Smooth muscle cell (in vitro differentiated cells): ENCODE measurements around the gene CHST13. TPM values are rescaled to one million over a fixed set of nuclear protein-coding genes. Genes with fewer than 3 reads are reported as not detected.

Source experiments
- DNase-seq: peaks from one replicate; lab custom pipeline; 2025; ENCODE audit not compliant: unreplicated experiment; lab: John Stamatoyannopoulos, UW
- H2AFZ ChIP-seq: fragments of 200-600 bp; sonication (generic); 2 replicates; pipeline ENCODE4 v1.6.0; 2016; ENCODE audit warnings: antibody characterized with exemption, low read depth, mild to moderate bottlenecking
- H3F3A ChIP-seq: fragments of 200-600 bp; sonication (generic); 2 replicates; pipeline ENCODE4 v1.6.0; 2017; ENCODE audit warnings: antibody characterized with exemption, low read depth
- H3K27ac ChIP-seq: fragments of 200-600 bp; sonication (generic); 2 replicates; pipeline ENCODE4 v1.5.1; 2016; ENCODE audit warnings: low read depth, mild to moderate bottlenecking
- H3K27me3 ChIP-seq: fragments of 200-600 bp; sonication (generic); 2 replicates; pipeline ENCODE4 v1.6.1; 2016; ENCODE audit warnings: low read depth, mild to moderate bottlenecking
- H3K36me3 ChIP-seq: fragments of 200-600 bp; sonication (generic); 2 replicates; pipeline ENCODE4 v1.5.1; 2016; ENCODE audit warnings: low read depth
- H3K4me1 ChIP-seq: fragments of 200-600 bp; sonication (generic); 2 replicates; pipeline ENCODE4 v1.5.1; 2016; ENCODE audit warnings: low read depth
- H3K4me2 ChIP-seq: fragments of 200-600 bp; sonication (generic); 2 replicates; pipeline ENCODE4 v1.6.0; 2016; ENCODE audit warnings: mild to moderate bottlenecking
- H3K4me3 ChIP-seq: fragments of 200-600 bp; sonication (generic); 2 replicates; pipeline ENCODE4 v1.5.1; 2016; ENCODE audit warnings: mild to moderate bottlenecking
- H3K79me2 ChIP-seq: fragments of 200-600 bp; sonication (generic); 2 replicates; pipeline ENCODE4 v1.6.0; 2016; ENCODE audit warnings: low read depth, mild to moderate bottlenecking
- H3K9ac ChIP-seq: fragments of 200-600 bp; sonication (generic); 2 replicates; pipeline ENCODE4 v1.6.0; 2016; ENCODE audit warnings: low read depth
- H3K9me3 ChIP-seq: fragments of 200-600 bp; sonication (generic); replicated peaks from 2 replicates; pipeline ENCODE4 v1.5.1; 2016; ENCODE audit warnings: low read depth
- H4K20me1 ChIP-seq: fragments of 200-600 bp; sonication (generic); 2 replicates; pipeline ENCODE4 v1.6.0; 2016; ENCODE audit warnings: low read depth
- WGBS: methylation state at CpG from one replicate; pipeline ENCODE4 v1.1.7; 2016; ENCODE audit warnings: low lambda C conversion rate; 5-methylcytosine and 5-hydroxymethylcytosine counted together
- polyA plus RNA-seq: library from polyadenylated mRNA; unstranded; fragments of >200 nt; fragmentation: Nextera tagmentation; extraction: Ambion mirVana; gene quantifications from 2 replicates; pipeline ENCODE4 v1.2.1, GENCODE V29; 2016
- total RNA-seq: library from RNA; depleted of rRNA; stranded (reverse); fragments of >200 nt; gene quantifications from 2 replicates; pipeline ENCODE4 v1.2.3, GENCODE V29; 2014
- TF ChIP-seq, protein P1 (sequence below): fragments of 200-600 bp; sonication (generic); IDR thresholded peaks from 2 replicates; pipeline ENCODE4 v1.5.1; 2017; ENCODE audit warnings: borderline replicate concordance, mild to moderate bottlenecking, antibody characterized with exemption; ENCODE audit not compliant: insufficient read depth, poor library complexity, severe bottlenecking

The CHST13 gene
- total and polyA plus RNA-seq, 2 experiments from 2014 or later = not detected

DNA sequence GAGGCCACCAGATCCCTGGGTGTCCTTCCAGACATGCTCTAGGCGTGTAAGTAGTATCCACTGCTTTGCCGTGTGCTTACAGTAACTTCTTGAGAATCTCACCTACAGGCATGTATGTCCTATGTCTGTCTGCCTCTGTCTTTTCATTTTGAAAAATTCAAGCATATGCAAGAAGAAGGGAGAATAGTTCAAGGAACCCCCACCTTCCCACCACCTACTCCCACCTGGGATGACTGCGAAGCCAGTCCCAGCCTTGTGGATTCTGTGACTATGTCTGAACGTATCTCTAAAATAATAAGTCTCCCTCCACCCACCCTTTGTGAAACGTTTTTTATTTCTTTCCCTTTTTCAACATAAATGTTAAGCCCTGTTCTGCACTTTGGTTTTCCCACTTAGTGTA, 15.0 kb downstream of the CHST13 start:
- no peak for DNase-seq
- 75% methylated on average over 5 of the region's 5 CpGs for WGBS
- H3K4me3 ChIP-seq = no peak overlapping the region
- no peaks in the 10 kb centered on the region for H3K9me3 ChIP-seq
- H3K27me3 ChIP-seq = peaks cover 21% of the 10 kb centered on the region
- no peak overlapping the region for H3K27ac ChIP-seq
- TF ChIP-seq, protein P1, sequence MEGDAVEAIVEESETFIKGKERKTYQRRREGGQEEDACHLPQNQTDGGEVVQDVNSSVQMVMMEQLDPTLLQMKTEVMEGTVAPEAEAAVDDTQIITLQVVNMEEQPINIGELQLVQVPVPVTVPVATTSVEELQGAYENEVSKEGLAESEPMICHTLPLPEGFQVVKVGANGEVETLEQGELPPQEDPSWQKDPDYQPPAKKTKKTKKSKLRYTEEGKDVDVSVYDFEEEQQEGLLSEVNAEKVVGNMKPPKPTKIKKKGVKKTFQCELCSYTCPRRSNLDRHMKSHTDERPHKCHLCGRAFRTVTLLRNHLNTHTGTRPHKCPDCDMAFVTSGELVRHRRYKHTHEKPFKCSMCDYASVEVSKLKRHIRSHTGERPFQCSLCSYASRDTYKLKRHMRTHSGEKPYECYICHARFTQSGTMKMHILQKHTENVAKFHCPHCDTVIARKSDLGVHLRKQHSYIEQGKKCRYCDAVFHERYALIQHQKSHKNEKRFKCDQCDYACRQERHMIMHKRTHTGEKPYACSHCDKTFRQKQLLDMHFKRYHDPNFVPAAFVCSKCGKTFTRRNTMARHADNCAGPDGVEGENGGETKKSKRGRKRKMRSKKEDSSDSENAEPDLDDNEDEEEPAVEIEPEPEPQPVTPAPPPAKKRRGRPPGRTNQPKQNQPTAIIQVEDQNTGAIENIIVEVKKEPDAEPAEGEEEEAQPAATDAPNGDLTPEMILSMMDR = no peak
- H3K4me2 ChIP-seq = no peak overlapping the region
- H3F3A ChIP-seq = no peaks in the 10 kb centered on the region
- H2AFZ ChIP-seq = no peak overlapping the region
- no peaks in the 10 kb centered on the region for H3K4me1 ChIP-seq
- H3K36me3 ChIP-seq = no peaks in the 10 kb centered on the region
- no peaks in the 10 kb centered on the region for H4K20me1 ChIP-seq
- H3K9ac ChIP-seq = no peak overlapping the region
- no peaks in the 10 kb centered on the region for H3K79me2 ChIP-seq

DNA sequence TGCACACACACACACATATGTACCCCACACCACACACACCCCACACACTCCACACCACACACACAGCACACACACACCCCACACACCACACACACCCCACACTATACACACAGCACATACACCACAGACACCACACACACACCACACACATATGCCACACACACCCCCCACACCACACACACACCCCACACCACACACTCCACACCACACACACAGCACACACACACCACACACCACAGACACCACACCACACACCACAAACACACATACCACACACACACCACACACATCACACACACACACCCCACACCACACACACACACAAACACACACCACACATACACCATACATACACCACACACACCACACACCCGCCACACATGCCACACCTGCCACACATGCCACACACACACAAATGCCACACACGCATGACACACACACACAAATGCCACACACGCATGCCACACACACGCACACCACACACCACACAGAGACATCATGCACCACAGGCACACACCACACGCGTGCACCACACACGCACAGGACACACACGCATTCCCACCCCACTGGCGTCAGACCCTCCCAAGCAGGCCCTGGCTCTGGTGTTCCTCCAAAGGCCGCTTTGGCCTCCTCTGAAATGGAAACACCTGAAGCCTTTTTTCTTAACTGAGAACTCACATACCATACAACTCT, 15.7 kb downstream of the CHST13 start:
- Histone ChIP-seq H3K4me1 (no peaks in the 10 kb centered on the region), H3F3A (no peaks in the 10 kb centered on the region), H2AFZ (no peak overlapping the region), H3K27me3 (peaks cover 15% of the 10 kb centered on the region), H3K27ac (peak overlapping the region; percentile 32), H4K20me1 (no peaks in the 10 kb centered on the region), H3K36me3 (no peaks in the 10 kb centered on the region), H3K79me2 (no peaks in the 10 kb centered on the region), H3K4me3 (no peak overlapping the region), H3K4me2 (no peak overlapping the region), H3K9me3 (no peaks in the 10 kb centered on the region), H3K9ac (no peak overlapping the region)
- TF ChIP-seq, protein P1 = no peak
- WGBS = 98% methylated on average over 10 of the region's 10 CpGs
- DNase-seq = no peak

DNA sequence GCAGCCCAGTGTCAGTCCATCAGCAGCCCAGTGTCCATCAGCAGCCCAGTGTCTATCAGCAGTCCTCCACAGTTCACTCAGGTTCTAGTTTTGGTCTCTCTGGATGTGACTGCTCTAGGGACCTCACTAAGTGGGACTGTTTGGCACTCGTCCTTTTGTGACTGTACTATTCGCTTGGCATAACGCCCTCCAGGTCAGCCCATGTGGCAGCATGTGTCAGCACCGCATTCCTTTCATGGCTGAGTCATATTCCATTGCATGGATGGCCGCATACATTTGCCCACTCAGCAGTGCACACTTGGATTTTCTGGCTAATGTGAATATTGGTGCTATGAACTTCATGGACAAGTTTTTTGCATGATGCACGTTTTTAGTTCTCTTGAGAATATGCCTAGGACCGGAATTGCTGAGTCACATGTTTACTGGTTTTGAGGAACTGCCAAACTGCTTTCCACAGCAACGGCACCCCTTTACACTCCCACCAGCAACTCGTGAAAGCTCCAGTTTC, 16.4 kb downstream of the CHST13 start:
- peak overlapping the region; percentile 48 for H3K4me2 ChIP-seq
- 21% methylated on average over 9 of the region's 9 CpGs for WGBS
- no peak overlapping the region for H3K9ac ChIP-seq

More for the DNA sequence above, 16.4 kb downstream of the CHST13 start:
- Histone ChIP-seq H3K9me3 (no peaks in the 10 kb centered on the region), H3K27ac (peak overlapping the region; percentile 45), H3K36me3 (no peaks in the 10 kb centered on the region), H3F3A (no peaks in the 10 kb centered on the region), H3K4me3 (no peak overlapping the region), H3K27me3 (peaks cover 13% of the 10 kb centered on the region), H3K79me2 (no peaks in the 10 kb centered on the region), H2AFZ (no peak overlapping the region), H3K4me1 (no peaks in the 10 kb centered on the region), H4K20me1 (no peaks in the 10 kb centered on the region)
- DNase-seq = no peak
- TF ChIP-seq, protein P1 = no peak
